Neural cell (in vitro differentiated cells): ENCODE data around the gene FNDC3A. TPM values are rescaled to one million over a fixed set of nuclear protein-coding genes. Genes with fewer than 3 reads are reported as not detected.
A peak's percentile ranks its signal among the peaks of the same experiment; 100 is the strongest.

Experiments used
- H2AFZ ChIP-seq: fragments of 200-600, 300-800 bp; sonication (generic), shearing (Covaris generic); 2 replicates; pipeline ENCODE4 v1.6.0; 2014; ENCODE audit warnings: low read depth, mild to moderate bottlenecking, antibody characterized with exemption, low read length, moderate library complexity
- H3F3A ChIP-seq: fragments of 200-600 bp; shearing (Covaris generic); 2 replicates; pipeline ENCODE4 v1.6.1; 2016; ENCODE audit warnings: mild to moderate bottlenecking, moderate library complexity, mixed read lengths, antibody characterized with exemption, low read length; ENCODE audit not compliant: insufficient read depth, poor library complexity, severe bottlenecking
- H3K27ac ChIP-seq: fragments of 200-600, 300-800 bp; sonication (generic), shearing (Covaris generic); 2 replicates; pipeline ENCODE4 v1.5.1; 2014; ENCODE audit warnings: mild to moderate bottlenecking, low read length, moderate library complexity
- H3K27me3 ChIP-seq: fragments of 300-800, 200-600 bp; sonication (generic), shearing (Covaris generic); 2 replicates; pipeline ENCODE4 v1.6.0; 2014; ENCODE audit warnings: mild to moderate bottlenecking, low read depth, low read length, moderate library complexity; ENCODE audit not compliant: insufficient read depth
- H3K36me3 ChIP-seq: fragments of 300-800, 200-600 bp; sonication (generic), shearing (Covaris generic); 2 replicates; pipeline ENCODE4 v1.5.1; 2014; ENCODE audit warnings: mild to moderate bottlenecking, antibody characterized with exemption, low read length, moderate library complexity; ENCODE audit not compliant: insufficient read depth
- H3K4me2 ChIP-seq: fragments of 300-800, 200-600 bp; sonication (generic), shearing (Covaris generic); 2 replicates; pipeline ENCODE4 v1.6.0; 2014; ENCODE audit warnings: mild to moderate bottlenecking, low read length
- H3K4me3 ChIP-seq: fragments of 300-800, 200-600 bp; sonication (generic), shearing (Covaris generic); 2 replicates; pipeline ENCODE4 v1.5.1; 2014; ENCODE audit warnings: mild to moderate bottlenecking, low read length, moderate library complexity
- H3K79me2 ChIP-seq: fragments of 200-600 bp; shearing (Covaris generic); replicated peaks from 2 replicates; pipeline ENCODE4 v1.6.0; 2014; ENCODE audit warnings: mild to moderate bottlenecking, low read length, moderate library complexity; ENCODE audit not compliant: insufficient read depth
- H3K9ac ChIP-seq: fragments of 300-800, 200-600 bp; sonication (generic), shearing (Covaris generic); 2 replicates; pipeline ENCODE4 v1.6.1; 2016; ENCODE audit warnings: mild to moderate bottlenecking, low read length, mixed read lengths
- H3K9me2 ChIP-seq: fragments of 200-600 bp; shearing (Covaris generic); 2 replicates; pipeline ENCODE4 v1.6.1; 2016; ENCODE audit warnings: mild to moderate bottlenecking, low read length, mixed read lengths; ENCODE audit not compliant: insufficient read depth
- H3K9me3 ChIP-seq: fragments of 200-600, 300-800 bp; sonication (generic), shearing (Covaris generic); 2 replicates; pipeline ENCODE4 v1.6.1; 2016; ENCODE audit warnings: mild to moderate bottlenecking, mixed run types, low read length, moderate library complexity, mixed read lengths
- H4K20me1 ChIP-seq: fragments of 200-600 bp; shearing (Covaris generic); 2 replicates; pipeline ENCODE4 v1.6.1; 2016; ENCODE audit warnings: mild to moderate bottlenecking, mixed run types; ENCODE audit not compliant: insufficient read depth
- CTCF ChIP-seq: fragments of 450-650 bp; IDR thresholded peaks from 2 replicates; pipeline ENCODE4 v1.5.1; 2014; ENCODE audit warnings: antibody characterized with exemption, mild to moderate bottlenecking, moderate library complexity; ENCODE audit not compliant: poor library complexity, severe bottlenecking
- EP300 ChIP-seq: fragments of 450-650 bp; conservative IDR thresholded peaks from 2 replicates; pipeline ENCODE4 v1.6.1; 2014; ENCODE audit warnings: antibody characterized with exemption, mild to moderate bottlenecking, moderate library complexity; ENCODE audit not compliant: poor library complexity, severe bottlenecking
- EZH2 ChIP-seq: fragments of 200-600, 300-800 bp; shearing (Covaris generic), sonication (generic); IDR thresholded peaks from 2 replicates; pipeline ENCODE4 v1.6.1; 2014; ENCODE audit warnings: antibody characterized with exemption, low read length, borderline replicate concordance, mild to moderate bottlenecking; ENCODE audit not compliant: insufficient read depth, poor library complexity, severe bottlenecking
- MXI1 ChIP-seq: fragments of 450-650 bp; conservative IDR thresholded peaks from 2 replicates; pipeline ENCODE4 v1.6.1; 2014; ENCODE audit warnings: antibody characterized with exemption, mild to moderate bottlenecking; ENCODE audit not compliant: poor library complexity, severe bottlenecking
- POLR2AphosphoS5 ChIP-seq: IDR thresholded peaks from 2 replicates; pipeline ENCODE4 v1.6.1; 2012
- RAD21 ChIP-seq: fragments of 450-650 bp; conservative IDR thresholded peaks from 2 replicates; pipeline ENCODE4 v1.6.1; 2014; ENCODE audit warnings: antibody characterized with exemption, mild to moderate bottlenecking, moderate library complexity
- REST ChIP-seq: IDR thresholded peaks from 2 replicates; pipeline ENCODE4 v1.6.1; 2012; ENCODE audit warnings: borderline replicate concordance
- SMC3 ChIP-seq: fragments of 450-650 bp; conservative IDR thresholded peaks from 2 replicates; pipeline ENCODE4 v1.6.1; 2014; ENCODE audit warnings: antibody characterized with exemption, mild to moderate bottlenecking, moderate library complexity; ENCODE audit not compliant: poor library complexity
- TAF1 ChIP-seq: IDR thresholded peaks from 2 replicates; pipeline ENCODE4 v1.6.1; 2012; ENCODE audit warnings: low read depth
- polyA plus RNA-seq: library from polyadenylated mRNA; depleted of rRNA; stranded (reverse); fragments of >200 nt; gene quantifications from 2 replicates; pipeline ENCODE4 v1.2.3, GENCODE V29; 2014

The FNDC3A gene
- polyA plus RNA-seq, 1 donor from 2014 or later = 83.8 TPM

GRCh38 chr13:49218493-49219051 is 242.9 kb downstream of the FNDC3A start:
- no peak overlapping the region for H3K9ac ChIP-seq
- H2AFZ ChIP-seq = no peak overlapping the region
- H3F3A ChIP-seq = no peaks in the 10 kb centered on the region
- peaks cover 66% of the 10 kb centered on the region for H3K27me3 ChIP-seq
- TF ChIP-seq REST = no peak
- TF ChIP-seq CTCF = no peak
- no peak for TF ChIP-seq RAD21
- no peak for TF ChIP-seq EZH2
- TF ChIP-seq MXI1 = no peak
- no peak for TF ChIP-seq TAF1
- TF ChIP-seq POLR2AphosphoS5 = no peak
- TF ChIP-seq SMC3 = no peak
- TF ChIP-seq EP300 = no peak
- no peaks in the 10 kb centered on the region for H3K9me2 ChIP-seq
- no peaks in the 10 kb centered on the region for H3K36me3 ChIP-seq
- no peaks in the 10 kb centered on the region for H3K79me2 ChIP-seq
- H3K4me2 ChIP-seq = no peak overlapping the region
- no peaks in the 10 kb centered on the region for H3K9me3 ChIP-seq
- no peak overlapping the region for H3K27ac ChIP-seq
- no peak overlapping the region for H3K4me3 ChIP-seq
- H4K20me1 ChIP-seq = no peaks in the 10 kb centered on the region

GRCh38 chr13:49219647-49220035 is 243.9 kb downstream of the FNDC3A start:
- H3K27me3 ChIP-seq = peaks cover 70% of the 10 kb centered on the region
- H3K79me2 ChIP-seq = no peaks in the 10 kb centered on the region
- H3K27ac ChIP-seq = no peak overlapping the region
- no peak overlapping the region for H3K9ac ChIP-seq
- H3F3A ChIP-seq = no peaks in the 10 kb centered on the region
- H2AFZ ChIP-seq = no peak overlapping the region
- H3K4me2 ChIP-seq = no peak overlapping the region
- H3K9me3 ChIP-seq = no peaks in the 10 kb centered on the region
- H3K36me3 ChIP-seq = no peaks in the 10 kb centered on the region
- H4K20me1 ChIP-seq = no peaks in the 10 kb centered on the region
- no peaks in the 10 kb centered on the region for H3K9me2 ChIP-seq
- TF ChIP-seq TAF1 = no peak
- no peak for TF ChIP-seq SMC3
- no peak for TF ChIP-seq EZH2
- no peak for TF ChIP-seq EP300
- peak overlapping the region; percentile 60 for H3K4me3 ChIP-seq
